Measurements from ENCODE around the gene SLC34A2. TPM values are rescaled to one million over a fixed set of nuclear protein-coding genes. Genes with fewer than 3 reads are reported as not detected.

Gene SLC34A2, protein sequence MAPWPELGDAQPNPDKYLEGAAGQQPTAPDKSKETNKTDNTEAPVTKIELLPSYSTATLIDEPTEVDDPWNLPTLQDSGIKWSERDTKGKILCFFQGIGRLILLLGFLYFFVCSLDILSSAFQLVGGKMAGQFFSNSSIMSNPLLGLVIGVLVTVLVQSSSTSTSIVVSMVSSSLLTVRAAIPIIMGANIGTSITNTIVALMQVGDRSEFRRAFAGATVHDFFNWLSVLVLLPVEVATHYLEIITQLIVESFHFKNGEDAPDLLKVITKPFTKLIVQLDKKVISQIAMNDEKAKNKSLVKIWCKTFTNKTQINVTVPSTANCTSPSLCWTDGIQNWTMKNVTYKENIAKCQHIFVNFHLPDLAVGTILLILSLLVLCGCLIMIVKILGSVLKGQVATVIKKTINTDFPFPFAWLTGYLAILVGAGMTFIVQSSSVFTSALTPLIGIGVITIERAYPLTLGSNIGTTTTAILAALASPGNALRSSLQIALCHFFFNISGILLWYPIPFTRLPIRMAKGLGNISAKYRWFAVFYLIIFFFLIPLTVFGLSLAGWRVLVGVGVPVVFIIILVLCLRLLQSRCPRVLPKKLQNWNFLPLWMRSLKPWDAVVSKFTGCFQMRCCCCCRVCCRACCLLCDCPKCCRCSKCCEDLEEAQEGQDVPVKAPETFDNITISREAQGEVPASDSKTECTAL
- not detected in 2 replicates for polyA plus RNA-seq
- not detected in 2 replicates for polyA minus RNA-seq

DNA sequence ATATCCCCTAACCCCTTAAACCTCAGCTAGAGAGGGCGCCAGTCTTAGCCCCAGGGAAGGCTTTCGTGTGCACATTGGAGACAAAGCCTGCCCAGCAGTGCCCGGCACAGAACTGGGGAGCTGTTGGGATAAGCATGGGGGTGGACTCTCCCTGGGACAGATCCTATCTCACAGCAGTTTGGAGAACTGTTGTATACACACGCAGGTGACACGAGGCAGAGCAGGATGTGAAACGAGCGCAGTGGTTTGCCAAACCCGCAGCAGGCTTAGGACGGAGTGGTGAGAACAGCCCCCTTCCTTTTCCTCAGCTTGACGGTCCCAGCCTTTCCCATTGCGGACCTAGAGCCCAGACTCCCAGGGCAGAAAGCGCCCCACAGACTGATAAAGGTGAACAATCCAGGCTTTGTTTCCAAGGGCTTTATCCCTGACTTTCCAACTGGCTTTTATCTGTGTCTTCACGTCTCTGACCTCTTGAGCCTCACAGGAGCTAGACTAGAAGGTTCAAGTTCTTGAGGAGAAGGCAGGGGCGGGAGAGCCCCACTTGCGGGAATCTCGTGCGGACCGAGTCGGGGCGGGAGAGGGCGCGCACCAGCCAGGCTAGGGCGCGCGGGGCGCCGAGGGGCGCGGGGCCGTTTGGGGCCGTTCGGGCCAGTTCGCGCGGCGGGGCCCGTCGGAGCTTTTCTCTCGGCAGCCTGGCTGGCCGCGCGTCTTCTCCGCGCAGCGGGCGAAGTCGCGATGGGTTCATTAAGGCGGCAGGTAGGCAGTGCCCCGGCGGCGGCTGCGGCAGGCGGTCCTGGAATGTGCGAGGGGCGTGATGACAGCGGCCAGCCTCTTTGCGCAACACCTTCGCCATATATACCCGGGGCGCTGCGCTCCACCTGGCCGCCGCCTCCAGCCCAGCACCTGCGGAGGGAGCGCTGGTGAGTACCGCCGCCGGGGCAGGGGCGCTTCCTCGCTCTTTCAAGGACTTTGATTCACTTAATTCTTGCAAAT lies at the start of gene SLC34A2:
Gene SLC34A2, plus strand, starts transcription at position 881 of the 993 bp plus-strand sequence. CDS start 6,650 bp downstream, outside the sequence.
- H3F3A ChIP-seq (ENCODE audit: insufficient read depth, low read length, poor library complexity, severe bottlenecking) = no peaks in the 10 kb centered on the region
- H3K27ac ChIP-seq (ENCODE audit: low read length) = no peak within 1 kb of the TSS
- peak within 1 kb of the TSS; percentile 62 for H3K4me3 ChIP-seq (ENCODE audit: low read length)
- peaks cover 36% of the 10 kb centered on the region for H3K27me3 ChIP-seq (ENCODE audit: insufficient read depth, low read depth, low read length)
- H4K20me1 ChIP-seq (ENCODE audit: insufficient read depth) = no peaks in the 10 kb centered on the region
- no peak within 1 kb of the TSS for H3K9ac ChIP-seq (ENCODE audit: low read length)
- no peaks in the 10 kb centered on the region for H3K36me3 ChIP-seq (ENCODE audit: insufficient read depth, low read length)
- H2AFZ ChIP-seq (ENCODE audit: low read depth, low read length) = no peak within 1 kb of the TSS
- no peaks in the 10 kb centered on the region for H3K9me3 ChIP-seq (ENCODE audit: low read length)
- H3K4me2 ChIP-seq (ENCODE audit: low read length) = no peak within 1 kb of the TSS
- H3K9me2 ChIP-seq (ENCODE audit: insufficient read depth, low read length) = no peaks in the 10 kb centered on the region
- TF ChIP-seq TAF1 (IDR thresholded peaks at IDR 0.05; ENCODE audit: low read depth) = no peak
- TF ChIP-seq, protein P1, sequence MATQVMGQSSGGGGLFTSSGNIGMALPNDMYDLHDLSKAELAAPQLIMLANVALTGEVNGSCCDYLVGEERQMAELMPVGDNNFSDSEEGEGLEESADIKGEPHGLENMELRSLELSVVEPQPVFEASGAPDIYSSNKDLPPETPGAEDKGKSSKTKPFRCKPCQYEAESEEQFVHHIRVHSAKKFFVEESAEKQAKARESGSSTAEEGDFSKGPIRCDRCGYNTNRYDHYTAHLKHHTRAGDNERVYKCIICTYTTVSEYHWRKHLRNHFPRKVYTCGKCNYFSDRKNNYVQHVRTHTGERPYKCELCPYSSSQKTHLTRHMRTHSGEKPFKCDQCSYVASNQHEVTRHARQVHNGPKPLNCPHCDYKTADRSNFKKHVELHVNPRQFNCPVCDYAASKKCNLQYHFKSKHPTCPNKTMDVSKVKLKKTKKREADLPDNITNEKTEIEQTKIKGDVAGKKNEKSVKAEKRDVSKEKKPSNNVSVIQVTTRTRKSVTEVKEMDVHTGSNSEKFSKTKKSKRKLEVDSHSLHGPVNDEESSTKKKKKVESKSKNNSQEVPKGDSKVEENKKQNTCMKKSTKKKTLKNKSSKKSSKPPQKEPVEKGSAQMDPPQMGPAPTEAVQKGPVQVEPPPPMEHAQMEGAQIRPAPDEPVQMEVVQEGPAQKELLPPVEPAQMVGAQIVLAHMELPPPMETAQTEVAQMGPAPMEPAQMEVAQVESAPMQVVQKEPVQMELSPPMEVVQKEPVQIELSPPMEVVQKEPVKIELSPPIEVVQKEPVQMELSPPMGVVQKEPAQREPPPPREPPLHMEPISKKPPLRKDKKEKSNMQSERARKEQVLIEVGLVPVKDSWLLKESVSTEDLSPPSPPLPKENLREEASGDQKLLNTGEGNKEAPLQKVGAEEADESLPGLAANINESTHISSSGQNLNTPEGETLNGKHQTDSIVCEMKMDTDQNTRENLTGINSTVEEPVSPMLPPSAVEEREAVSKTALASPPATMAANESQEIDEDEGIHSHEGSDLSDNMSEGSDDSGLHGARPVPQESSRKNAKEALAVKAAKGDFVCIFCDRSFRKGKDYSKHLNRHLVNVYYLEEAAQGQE (IDR thresholded peaks at IDR 0.05; ENCODE audit: borderline replicate concordance) = no peak
- TF ChIP-seq EZH2 (IDR thresholded peaks at IDR 0.05; ENCODE audit: borderline replicate concordance, insufficient read depth, low read length, poor library complexity, severe bottlenecking) = no peak
- no peak for TF ChIP-seq RAD21 (conservative IDR thresholded peaks at IDR 0.05)
- no peak for TF ChIP-seq MXI1 (conservative IDR thresholded peaks at IDR 0.05; ENCODE audit: poor library complexity, severe bottlenecking)
- TF ChIP-seq, protein P2, sequence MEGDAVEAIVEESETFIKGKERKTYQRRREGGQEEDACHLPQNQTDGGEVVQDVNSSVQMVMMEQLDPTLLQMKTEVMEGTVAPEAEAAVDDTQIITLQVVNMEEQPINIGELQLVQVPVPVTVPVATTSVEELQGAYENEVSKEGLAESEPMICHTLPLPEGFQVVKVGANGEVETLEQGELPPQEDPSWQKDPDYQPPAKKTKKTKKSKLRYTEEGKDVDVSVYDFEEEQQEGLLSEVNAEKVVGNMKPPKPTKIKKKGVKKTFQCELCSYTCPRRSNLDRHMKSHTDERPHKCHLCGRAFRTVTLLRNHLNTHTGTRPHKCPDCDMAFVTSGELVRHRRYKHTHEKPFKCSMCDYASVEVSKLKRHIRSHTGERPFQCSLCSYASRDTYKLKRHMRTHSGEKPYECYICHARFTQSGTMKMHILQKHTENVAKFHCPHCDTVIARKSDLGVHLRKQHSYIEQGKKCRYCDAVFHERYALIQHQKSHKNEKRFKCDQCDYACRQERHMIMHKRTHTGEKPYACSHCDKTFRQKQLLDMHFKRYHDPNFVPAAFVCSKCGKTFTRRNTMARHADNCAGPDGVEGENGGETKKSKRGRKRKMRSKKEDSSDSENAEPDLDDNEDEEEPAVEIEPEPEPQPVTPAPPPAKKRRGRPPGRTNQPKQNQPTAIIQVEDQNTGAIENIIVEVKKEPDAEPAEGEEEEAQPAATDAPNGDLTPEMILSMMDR (IDR thresholded peaks at IDR 0.05; ENCODE audit: poor library complexity, severe bottlenecking) = no peak
- TF ChIP-seq SMC3 (conservative IDR thresholded peaks at IDR 0.05; ENCODE audit: poor library complexity) = no peak
- TF ChIP-seq EP300 (conservative IDR thresholded peaks at IDR 0.05; ENCODE audit: poor library complexity, severe bottlenecking) = no peak
- no peak for TF ChIP-seq POLR2AphosphoS5 (IDR thresholded peaks at IDR 0.05)
- H3K79me2 ChIP-seq (replicated peaks; ENCODE audit: insufficient read depth, low read length) = no peaks in the 10 kb centered on the region
